H9 (cell line): ENCODE data around the gene LDB3. TPM values are rescaled to one million over a fixed set of nuclear protein-coding genes. Genes with fewer than 3 reads are reported as not detected.

ENCODE experiments used
- DNase-seq: peaks from one replicate; pipeline ENCODE4 v3.0.0-alpha.2; 2017
- H2AFZ ChIP-seq: one replicate; pipeline ENCODE4 v1.6.1; 2013; ENCODE audit warnings: mild to moderate bottlenecking, low read length, control low read depth, moderate library complexity
- H2AK5ac ChIP-seq: 2 replicates; pipeline ENCODE4 v1.6.1; 2013; ENCODE audit warnings: low read length, control low read depth, mixed read lengths; ENCODE audit not compliant: insufficient read length
- H2BK120ac ChIP-seq: one replicate; pipeline ENCODE4 v1.6.1; 2013; ENCODE audit warnings: low read depth, mild to moderate bottlenecking, low read length, control low read depth, inconsistent platforms; ENCODE audit not compliant: poor library complexity, severe bottlenecking
- H2BK12ac ChIP-seq: 2 replicates; pipeline ENCODE4 v1.6.1; 2013; ENCODE audit warnings: low read length, control low read depth, mixed read lengths, low read depth; ENCODE audit not compliant: insufficient read length
- H2BK15ac ChIP-seq: 2 replicates; pipeline ENCODE4 v1.6.1; 2013; ENCODE audit warnings: low read depth, low read length, control low read depth
- H2BK20ac ChIP-seq: one replicate; pipeline ENCODE4 v1.6.1; 2013; ENCODE audit warnings: low read depth, mild to moderate bottlenecking, low read length, control low read depth, inconsistent platforms; ENCODE audit not compliant: poor library complexity, severe bottlenecking
- H2BK5ac ChIP-seq: 2 replicates; pipeline ENCODE4 v1.6.1; 2013; ENCODE audit warnings: low read length, control low read depth, mixed read lengths; ENCODE audit not compliant: insufficient read length
- H3K14ac ChIP-seq: 2 replicates; pipeline ENCODE4 v1.6.1; 2013; ENCODE audit warnings: low read length, control low read depth; ENCODE audit not compliant: insufficient read depth
- H3K18ac ChIP-seq: 2 replicates; pipeline ENCODE4 v1.6.1; 2013; ENCODE audit warnings: low read depth, mild to moderate bottlenecking, mixed read lengths, low read length, control low read depth; ENCODE audit not compliant: insufficient read length
- H3K23ac ChIP-seq: 2 replicates; pipeline ENCODE4 v1.6.1; 2013; ENCODE audit warnings: low read length, control low read depth, mixed read lengths, low read depth; ENCODE audit not compliant: insufficient read length
- H3K23me2 ChIP-seq: 2 replicates; pipeline ENCODE4 v1.6.1; 2013; ENCODE audit warnings: low read depth, mild to moderate bottlenecking, mixed read lengths, low read length, control low read depth; ENCODE audit not compliant: insufficient read length, poor library complexity, severe bottlenecking
- H3K27ac ChIP-seq: 2 replicates; pipeline ENCODE4 v1.5.1; 2013; ENCODE audit warnings: low read length, control low read depth, mixed read lengths, low read depth; ENCODE audit not compliant: insufficient read length
- H3K27me3 ChIP-seq: 2 replicates; pipeline ENCODE4 v1.6.1; 2013; ENCODE audit warnings: low read length, control low read depth, inconsistent platforms; ENCODE audit not compliant: insufficient read depth
- H3K4ac ChIP-seq: 2 replicates; pipeline ENCODE4 v1.6.1; 2013; ENCODE audit warnings: low read depth, mild to moderate bottlenecking, control low read depth, inconsistent platforms, low read length, moderate library complexity
- H3K4me1 ChIP-seq: 2 replicates; pipeline ENCODE4 v1.6.1; 2013; ENCODE audit warnings: low read length, control low read depth, inconsistent platforms; ENCODE audit not compliant: insufficient read depth
- H3K4me2 ChIP-seq: 2 replicates; pipeline ENCODE4 v1.6.1; 2013; ENCODE audit warnings: low read length, control low read depth, mixed read lengths; ENCODE audit not compliant: insufficient read length, insufficient read depth
- H3K56ac ChIP-seq: 2 replicates; pipeline ENCODE4 v1.6.1; 2013; ENCODE audit warnings: low read depth, mild to moderate bottlenecking, mixed read lengths, low read length, control low read depth; ENCODE audit not compliant: insufficient read length
- H3K79me1 ChIP-seq: 2 replicates; pipeline ENCODE4 v1.6.1; 2013; ENCODE audit warnings: low read depth, mild to moderate bottlenecking, moderate library complexity, low read length, control low read depth, inconsistent platforms; ENCODE audit not compliant: insufficient read depth, poor library complexity, severe bottlenecking
- H3K79me2 ChIP-seq: 2 replicates; pipeline ENCODE4 v1.6.1; 2013; ENCODE audit warnings: low read length, control low read depth, inconsistent platforms; ENCODE audit not compliant: insufficient read depth
- H3K9ac ChIP-seq: 2 replicates; pipeline ENCODE4 v1.6.1; 2013; ENCODE audit warnings: low read length, control low read depth, mixed read lengths; ENCODE audit not compliant: insufficient read length; ENCODE audit errors: extremely low read depth
- H3K9me3 ChIP-seq: one replicate; pipeline ENCODE4 v1.6.1; 2013; ENCODE audit warnings: low read depth, low read length, inconsistent platforms; ENCODE audit not compliant: control insufficient read depth
- H3T11ph ChIP-seq: one replicate; pipeline ENCODE4 v1.6.1; 2013; ENCODE audit warnings: mild to moderate bottlenecking, low read length, control low read depth, inconsistent platforms
- H4K20me1 ChIP-seq: one replicate; pipeline ENCODE4 v1.6.1; 2013; ENCODE audit not compliant: control insufficient read depth, insufficient read length, insufficient read depth
- H4K5ac ChIP-seq: 2 replicates; pipeline ENCODE4 v1.6.1; 2013; ENCODE audit warnings: low read depth, mild to moderate bottlenecking, mixed read lengths, low read length, control low read depth; ENCODE audit not compliant: insufficient read length
- H4K8ac ChIP-seq: replicated peaks from 2 replicates; pipeline ENCODE4 v1.6.1; 2013; ENCODE audit warnings: low read length, control low read depth, mixed read lengths, low read depth; ENCODE audit not compliant: insufficient read length
- H4K91ac ChIP-seq: 2 replicates; pipeline ENCODE4 v1.6.1; 2013; ENCODE audit warnings: low read depth, mild to moderate bottlenecking, moderate library complexity, mixed read lengths, low read length, control low read depth; ENCODE audit not compliant: insufficient read length
- H3K27ac Mint-ChIP-seq, 3 experiments: 2 replicates in 2 of 3; 3 replicates in 1 of 3; pipeline ENCODE4 v1.8.0; 2020 to 2021; ENCODE audit warnings: mixed read lengths in 3 of 3, mild to moderate bottlenecking in 1 of 3, moderate library complexity in 1 of 3
- H3K27me3 Mint-ChIP-seq: 2 replicates; pipeline ENCODE4 v1.8.0; 2021; ENCODE audit warnings: low read depth, mild to moderate bottlenecking, moderate library complexity, mixed read lengths
- H3K36me3 Mint-ChIP-seq, 3 experiments: 2 replicates in 2 of 3; 3 replicates in 1 of 3; pipeline ENCODE4 v1.8.0; 2020 to 2021; ENCODE audit warnings: low read depth in 3 of 3, mixed read lengths in 3 of 3; ENCODE audit not compliant: insufficient read depth in 1 of 3
- H3K4me1 Mint-ChIP-seq, 2 experiments: 2 replicates each; pipeline ENCODE4 v1.8.0; 2020; ENCODE audit warnings: mixed read lengths in 2 of 2
- H3K4me3 Mint-ChIP-seq, 2 experiments: 2 replicates in 1 of 2; 3 replicates in 1 of 2; pipeline ENCODE4 v1.8.0; 2020 to 2021; ENCODE audit warnings: mild to moderate bottlenecking in 2 of 2, mixed read lengths in 2 of 2, moderate library complexity in 1 of 2
- H3K9me3 Mint-ChIP-seq, 2 experiments: 2 replicates in 1 of 2; 3 replicates in 1 of 2; pipeline ENCODE4 v1.8.0; 2020; ENCODE audit warnings: mild to moderate bottlenecking in 2 of 2, mixed read lengths in 2 of 2, moderate library complexity in 1 of 2
- CTCF ChIP-seq: fragments of 200-600 bp; sonication (generic); conservative IDR thresholded peaks from 3 replicates; pipeline ENCODE4 v1.8.0; 2021; ENCODE audit warnings: antibody characterized with exemption, mild to moderate bottlenecking
- WGBS: extraction: QIAGEN DNeasy Blood & Tissue Kit; methylation state at CpG from one replicate; pipeline ENCODE4 v1.1.7; 2013; ENCODE audit warnings: missing lambda C conversion rate, low lambda C conversion rate, mixed read lengths; ENCODE audit not compliant: insufficient read length; ENCODE audit errors: extremely low coverage; 5-methylcytosine and 5-hydroxymethylcytosine counted together
- total RNA-seq: library from RNA; stranded (reverse); gene quantifications from 2 replicates; pipeline ENCODE4 v1.2.1, GENCODE V29; 2021

The LDB3 gene
- total RNA-seq, 1 experiment from 2014 or later = 0.17 TPM

- no peak overlapping the region for H4K5ac ChIP-seq
- no peak overlapping the region for H3K9ac ChIP-seq
- H3T11ph ChIP-seq = no peak overlapping the region
- H3K23ac ChIP-seq = no peak overlapping the region
- H2BK12ac ChIP-seq = no peak overlapping the region
- H3K27me3 ChIP-seq = no peaks in the 10 kb centered on the region
- no peak overlapping the region for H3K18ac ChIP-seq
- no peak overlapping the region for H3K27ac ChIP-seq
- Mint-ChIP-seq H3K27me3 (no peaks in the 10 kb centered on the region), H3K36me3 (peaks cover 6 to 22% (median 16%) of the 10 kb centered on the region in 3 experiments; a peak in 6 of 7 replicates), H3K27ac (peak overlapping the region in 2 of 3 experiments; percentile 1 to 67; a peak in 4 of 7 replicates), H3K4me1 (peaks cover 21 to 23% of the 10 kb centered on the region in 2 experiments), H3K4me3 (no peak overlapping the region), H3K9me3 (no peaks in the 10 kb centered on the region)
- no peaks in the 10 kb centered on the region for H3K9me3 ChIP-seq
- no peak overlapping the region for H2AK5ac ChIP-seq
- no peak for TF ChIP-seq CTCF
- no peak overlapping the region for H2BK15ac ChIP-seq
- H3K23me2 ChIP-seq = no peaks in the 10 kb centered on the region
- no peak overlapping the region for H2BK20ac ChIP-seq
- H2BK5ac ChIP-seq = no peak overlapping the region
- no peak overlapping the region for H2BK120ac ChIP-seq
- peaks cover 58% of the 10 kb centered on the region for H3K79me2 ChIP-seq
- no peaks in the 10 kb centered on the region for H4K20me1 ChIP-seq
- DNase-seq = no peak
- no peak overlapping the region for H2AFZ ChIP-seq
- no peak overlapping the region for H3K4me2 ChIP-seq
- no peak overlapping the region for H3K56ac ChIP-seq
- peaks cover 3% of the 10 kb centered on the region for H3K79me1 ChIP-seq
- no peak overlapping the region for H4K91ac ChIP-seq
- H4K8ac ChIP-seq = no peak overlapping the region
- no peak overlapping the region for H3K14ac ChIP-seq
- WGBS = no CpG with 5 or more reads among the region's 3 CpGs
- H3K4me1 ChIP-seq = peaks cover 2% of the 10 kb centered on the region; the same call in 1 of the 2 replicates
- no peak overlapping the region for H3K4ac ChIP-seq
Observed at GRCh38 chr10:86775870-86776180, 107.5 kb downstream of the LDB3 start.
